A549 (cell line): ENCODE measurements around the gene CACNA1D. TPM values are rescaled to one million over a fixed set of nuclear protein-coding genes. Genes with fewer than 3 reads are reported as not detected.

ENCODE experiments used
- ATAC-seq, 2 experiments: fragments of 200-7000 bp in 1 of 2; fragments of >200 bp in 1 of 2; cut with Nextera tagmentation in 1 of 2; cut with Tn5 transposase in 1 of 2; 3 replicates each; pipeline versions ENCODE4 v1.8.0 to v1.9.1; 2018 to 2020; ENCODE audit warnings: mild to moderate bottlenecking in 1 of 2, moderate library complexity in 1 of 2
- CTCF ChIA-PET: fragments of 300-600 bp; sonication (Branson Sonifier 250); formaldehyde crosslinking; extraction: SDS; loops from one replicate; lab custom pipeline; 2021; ENCODE audit warnings: antibody characterized with exemption, inconsistent platforms; lab: Yijun Ruan, JAX
- POLR2A ChIA-PET: fragments of 350-600 bp; formaldehyde crosslinking; extraction: SDS; loops from one replicate; lab custom pipeline; 2021; ENCODE audit warnings: antibody characterized with exemption, inconsistent platforms; lab: Yijun Ruan, JAX
- DNase-seq, 2 experiments: peaks; one replicate each; pipeline versions ENCODE4 v3.0.0 to v3.0.0-alpha.2; 2011 to 2016; ENCODE audit warnings: low read depth in 1 of 2, low spot score in 1 of 2
- FAIRE-seq: peaks from 2 replicates; lab custom pipeline; 2011; peaks lifted over from hg19 to GRCh38; lab: Jason Lieb, UNC
- H3K27ac ChIP-seq, 2 experiments: fragments of >200 bp; sonication (Bioruptor Twin); formaldehyde crosslinking; 3 replicates each; pipeline ENCODE4 v1.5.1; 2016 to 2017
- H3K4me1 ChIP-seq: fragments of >200 bp; sonication (Bioruptor Twin); formaldehyde crosslinking; 3 replicates; pipeline ENCODE4 v1.6.1; 2016
- H3K4me2 ChIP-seq: fragments of >200 bp; sonication (Bioruptor Twin); formaldehyde crosslinking; 3 replicates; pipeline ENCODE4 v1.6.1; 2016
- H3K4me3 ChIP-seq: fragments of >200 bp; sonication (Bioruptor Twin); formaldehyde crosslinking; 3 replicates; pipeline ENCODE4 v1.5.1; 2016
- H3K9me3 ChIP-seq: fragments of >200 bp; sonication (Bioruptor Twin); formaldehyde crosslinking; 3 replicates; pipeline ENCODE4 v1.6.1; 2016
- CBX2 ChIP-seq: fragments of 200-600 bp; sonication (generic); IDR thresholded peaks from 2 replicates; pipeline ENCODE4 v1.6.1; 2016; ENCODE audit warnings: low read depth, mild to moderate bottlenecking, borderline replicate concordance
- EHMT2 ChIP-seq: fragments of 200-600 bp; sonication (generic); IDR thresholded peaks from 2 replicates; pipeline ENCODE4 v1.6.1; 2016; ENCODE audit warnings: antibody characterized with exemption, low read depth, mild to moderate bottlenecking, moderate library complexity
- ESRRA ChIP-seq: fragments of 150-350 bp; IDR thresholded peaks from 2 replicates; pipeline ENCODE4 v1.6.1; 2014; ENCODE audit warnings: mild to moderate bottlenecking, low read length, borderline replicate concordance
- FOSB ChIP-seq: fragments of 250-450 bp; sonication (Bioruptor Pico); IDR thresholded peaks from 2 replicates; pipeline ENCODE4 v1.5.0; 2020; ENCODE audit warnings: mild to moderate bottlenecking, moderate library complexity
- FOSL2 ChIP-seq, 2 experiments: fragments of 450-650 bp in 1 of 2; fragments of >200 bp in 1 of 2; sonication (Bioruptor Twin) in 1 of 2; formaldehyde crosslinking; IDR thresholded peaks; 2 replicates each; pipeline versions ENCODE4 v1.5.0 to v1.6.1; 2016 to 2020; ENCODE audit warnings: mild to moderate bottlenecking in 1 of 2, moderate library complexity in 1 of 2
- GATA3 ChIP-seq: IDR thresholded peaks from 2 replicates; pipeline ENCODE4 v1.6.1; 2012; ENCODE audit warnings: borderline replicate concordance
- HOXA7 ChIP-seq: fragments of 250-450 bp; sonication (Bioruptor Pico); IDR thresholded peaks from 2 replicates; pipeline ENCODE4 v1.5.0; 2020; ENCODE audit warnings: mild to moderate bottlenecking, moderate library complexity
- HOXB13 ChIP-seq: fragments of 250-450 bp; sonication (Bioruptor Pico); IDR thresholded peaks from 2 replicates; pipeline ENCODE4 v1.5.0; 2020; ENCODE audit warnings: low read depth, mild to moderate bottlenecking, moderate library complexity
- HOXB5 ChIP-seq: fragments of 250-450 bp; sonication (Bioruptor Pico); IDR thresholded peaks from 2 replicates; pipeline ENCODE4 v1.5.0; 2020; ENCODE audit warnings: mild to moderate bottlenecking, moderate library complexity
- JUN ChIP-seq, 2 experiments: fragments of >200 bp; sonication (Bioruptor Twin); formaldehyde crosslinking; IDR thresholded peaks; 2 replicates in 1 of 2; 3 replicates in 1 of 2; pipeline ENCODE4 v1.6.1; 2016 to 2017
- KDM5A ChIP-seq: fragments of 200-600 bp; sonication (generic); IDR thresholded peaks from 2 replicates; pipeline ENCODE4 v1.6.1; 2016; ENCODE audit warnings: antibody characterized with exemption, mild to moderate bottlenecking
- MAZ ChIP-seq: fragments of 150-350 bp; IDR thresholded peaks from 2 replicates; pipeline ENCODE4 v1.6.1; 2014; ENCODE audit warnings: antibody characterized with exemption, low read depth, low read length, borderline replicate concordance
- MYC ChIP-seq: IDR thresholded peaks from 2 replicates; pipeline ENCODE4 v1.6.1; 2012; ENCODE audit warnings: mild to moderate bottlenecking, inconsistent platforms, low read length, improper control_type of control experiment, borderline replicate concordance
- NFE2L2 ChIP-seq: fragments of 150-350 bp; conservative IDR thresholded peaks from 2 replicates; pipeline ENCODE4 v1.6.1; 2014; ENCODE audit warnings: low read length
- NPAS2 ChIP-seq: fragments of 250-450 bp; sonication (Bioruptor Pico); IDR thresholded peaks from 2 replicates; pipeline ENCODE4 v1.8.0; 2022; ENCODE audit warnings: mild to moderate bottlenecking, moderate library complexity, borderline replicate concordance
- RAD21 ChIP-seq, 2 experiments: fragments of >200 bp in 1 of 2; sonication (Bioruptor Twin) in 1 of 2; formaldehyde crosslinking in 1 of 2; IDR thresholded peaks in 1 of 2; conservative IDR thresholded peaks in 1 of 2; 2 replicates in 1 of 2; 3 replicates in 1 of 2; pipeline ENCODE4 v1.6.1; 2012 to 2018; ENCODE audit warnings: inconsistent platforms in 1 of 2
- RARB ChIP-seq: fragments of 250-450 bp; sonication (Bioruptor Pico); IDR thresholded peaks from 2 replicates; pipeline ENCODE4 v1.8.0; 2021; ENCODE audit warnings: mild to moderate bottlenecking, moderate library complexity
- RCOR1 ChIP-seq: fragments of 150-350 bp; IDR thresholded peaks from 2 replicates; pipeline ENCODE4 v1.6.1; 2014; ENCODE audit warnings: antibody characterized with exemption, low read length, low read depth
- RFX5 ChIP-seq: fragments of 450-650 bp; IDR thresholded peaks from 2 replicates; pipeline ENCODE4 v1.7.1; 2014; ENCODE audit warnings: antibody characterized with exemption, mild to moderate bottlenecking, moderate library complexity
- SMC3 ChIP-seq: fragments of >200 bp; sonication (Bioruptor Twin); formaldehyde crosslinking; IDR thresholded peaks from 3 replicates; pipeline ENCODE4 v1.6.1; 2018; ENCODE audit warnings: inconsistent platforms
- TP53 ChIP-seq: fragments of 250-450 bp; sonication (Bioruptor Pico); IDR thresholded peaks from 2 replicates; pipeline ENCODE4 v1.5.0; 2021; ENCODE audit warnings: mild to moderate bottlenecking, moderate library complexity
- ZC3H11A ChIP-seq: fragments of 450-650 bp; IDR thresholded peaks from 2 replicates; pipeline ENCODE4 v1.6.1; 2014; ENCODE audit warnings: antibody characterized with exemption, mild to moderate bottlenecking
- ZFP36 ChIP-seq: fragments of 450-650 bp; IDR thresholded peaks from 2 replicates; pipeline ENCODE4 v1.6.1; 2014; ENCODE audit warnings: borderline replicate concordance; ENCODE audit not compliant: partially characterized antibody
- WGBS: methylation state at CpG from one replicate; pipeline ENCODE4 v1.1.6; 2017; ENCODE audit errors: missing lambda C conversion rate; 5-methylcytosine and 5-hydroxymethylcytosine counted together
- polyA plus RNA-seq, 4 experiments: library from polyadenylated mRNA; depleted of rRNA in 3 of 4; stranded (reverse); fragments of >200 nt; fragmentation: RNase III in 1 of 4; extraction: RNeasy Plus Mini Kit Qiagen cat#74134 plus additional on column Dnase treatment in 1 of 4; gene quantifications; 2 replicates in 3 of 4; 3 replicates in 1 of 4; pipeline ENCODE4 v1.2.3, GENCODE V29; 2011 to 2017
- TF ChIP-seq, protein P1 (sequence below): IDR thresholded peaks from 2 replicates; pipeline ENCODE4 v1.6.1; 2012
- TF ChIP-seq, protein P2 (sequence below): fragments of 200-600 bp; sonication (generic); IDR thresholded peaks from 2 replicates; pipeline ENCODE4 v1.6.1; 2016; ENCODE audit warnings: antibody characterized with exemption, mild to moderate bottlenecking, moderate library complexity
- TF ChIP-seq, protein P3 (sequence below): fragments of >200 bp; sonication (Bioruptor Twin); formaldehyde crosslinking; IDR thresholded peaks from 3 replicates; pipeline ENCODE4 v1.6.1; 2016
- TF ChIP-seq, protein P4 (sequence below): IDR thresholded peaks from 2 replicates; pipeline ENCODE4 v1.6.1; 2012

CACNA1D gene
- polyA plus RNA-seq, 2 of the 4 experiments (the other 2 are of a cell fraction), result 1.1 to 10.7 TPM

DNA sequence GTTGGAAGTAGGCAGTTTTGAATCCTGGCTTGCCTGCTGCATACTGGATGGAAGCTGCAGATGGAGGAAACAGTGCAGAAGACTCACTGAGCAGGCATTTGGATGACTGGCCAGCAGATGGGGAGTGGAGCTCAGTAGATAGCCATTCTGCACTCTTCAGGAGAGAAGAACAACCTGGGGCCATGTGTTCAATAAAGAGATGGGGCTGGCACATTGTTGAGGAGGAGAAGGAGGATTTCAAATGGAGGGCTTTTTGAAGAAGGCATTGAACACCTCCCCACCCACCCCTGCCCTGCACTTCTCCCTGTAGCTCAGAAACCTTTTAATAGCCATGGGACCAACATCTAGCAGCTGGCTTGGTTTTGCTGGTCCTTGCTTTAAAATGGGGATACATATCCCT is 109.8 kb downstream of the CACNA1D start:
- ATAC-seq (no peak), FAIRE-seq (no peak), DNase-seq (no peak)
- H3K4me1 ChIP-seq, result no peaks in the 10 kb centered on the region
- TF ChIP-seq KDM5A (no peak), HOXB13 (CRISPR knock-in tag) (no peak), HOXA7 (CRISPR knock-in tag) (no peak), RARB (CRISPR knock-in tag) (no peak), MAZ (no peak), ZFP36 (no peak), RAD21 (conservative IDR thresholded peaks at IDR 0.05 in 1 of 2, IDR thresholded peaks at IDR 0.05 in 1 of 2) (no peak), EHMT2 (no peak)
- TF ChIP-seq, protein P1, sequence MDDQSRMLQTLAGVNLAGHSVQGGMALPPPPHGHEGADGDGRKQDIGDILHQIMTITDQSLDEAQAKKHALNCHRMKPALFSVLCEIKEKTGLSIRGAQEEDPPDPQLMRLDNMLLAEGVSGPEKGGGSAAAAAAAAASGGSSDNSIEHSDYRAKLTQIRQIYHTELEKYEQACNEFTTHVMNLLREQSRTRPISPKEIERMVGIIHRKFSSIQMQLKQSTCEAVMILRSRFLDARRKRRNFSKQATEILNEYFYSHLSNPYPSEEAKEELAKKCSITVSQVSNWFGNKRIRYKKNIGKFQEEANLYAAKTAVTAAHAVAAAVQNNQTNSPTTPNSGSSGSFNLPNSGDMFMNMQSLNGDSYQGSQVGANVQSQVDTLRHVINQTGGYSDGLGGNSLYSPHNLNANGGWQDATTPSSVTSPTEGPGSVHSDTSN, result no peak
- no peak overlapping the region for H3K4me3 ChIP-seq
- ChIA-PET POLR2A (no interaction called here), CTCF (no interaction called here)
- H3K27ac ChIP-seq, result no peak overlapping the region
- no peak overlapping the region for H3K4me2 ChIP-seq
- H3K9me3 ChIP-seq, result peaks cover 8% of the 10 kb centered on the region; the same call in 2 of the 3 replicates

DNA sequence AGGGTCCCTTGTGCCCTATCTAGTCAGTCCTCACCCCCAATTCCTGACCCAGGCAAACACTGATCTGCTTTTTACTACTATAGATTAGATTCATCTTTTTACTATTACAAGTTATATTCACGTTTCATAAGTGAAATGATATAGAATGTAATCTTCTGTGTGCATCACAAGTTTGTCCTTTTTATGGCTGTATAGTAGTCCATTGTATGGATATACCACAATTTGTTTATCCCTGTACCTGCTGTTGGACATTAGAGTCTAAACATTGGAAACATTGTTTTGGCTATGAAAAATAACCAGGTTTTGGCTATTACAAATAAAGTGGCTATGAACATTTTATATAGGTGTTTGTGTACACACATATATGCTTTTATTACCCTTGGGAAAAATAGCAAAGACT is 112.4 kb downstream of the CACNA1D start:
- POLR2A ChIA-PET, result no interaction called here
- H3K4me3 ChIP-seq, result no peak overlapping the region
- no peaks in the 10 kb centered on the region for H3K4me1 ChIP-seq
- CTCF ChIA-PET, result no interaction called here
- DNase-seq, result no peak
- no peak for FAIRE-seq
- WGBS, result 5% methylated on average over 1 of the region's 1 CpG
- H3K9me3 ChIP-seq, result peaks cover 8% of the 10 kb centered on the region; the same call in 2 of the 3 replicates
- H3K27ac ChIP-seq, result no peak overlapping the region
- no peak overlapping the region for H3K4me2 ChIP-seq
- TF ChIP-seq, protein P2, sequence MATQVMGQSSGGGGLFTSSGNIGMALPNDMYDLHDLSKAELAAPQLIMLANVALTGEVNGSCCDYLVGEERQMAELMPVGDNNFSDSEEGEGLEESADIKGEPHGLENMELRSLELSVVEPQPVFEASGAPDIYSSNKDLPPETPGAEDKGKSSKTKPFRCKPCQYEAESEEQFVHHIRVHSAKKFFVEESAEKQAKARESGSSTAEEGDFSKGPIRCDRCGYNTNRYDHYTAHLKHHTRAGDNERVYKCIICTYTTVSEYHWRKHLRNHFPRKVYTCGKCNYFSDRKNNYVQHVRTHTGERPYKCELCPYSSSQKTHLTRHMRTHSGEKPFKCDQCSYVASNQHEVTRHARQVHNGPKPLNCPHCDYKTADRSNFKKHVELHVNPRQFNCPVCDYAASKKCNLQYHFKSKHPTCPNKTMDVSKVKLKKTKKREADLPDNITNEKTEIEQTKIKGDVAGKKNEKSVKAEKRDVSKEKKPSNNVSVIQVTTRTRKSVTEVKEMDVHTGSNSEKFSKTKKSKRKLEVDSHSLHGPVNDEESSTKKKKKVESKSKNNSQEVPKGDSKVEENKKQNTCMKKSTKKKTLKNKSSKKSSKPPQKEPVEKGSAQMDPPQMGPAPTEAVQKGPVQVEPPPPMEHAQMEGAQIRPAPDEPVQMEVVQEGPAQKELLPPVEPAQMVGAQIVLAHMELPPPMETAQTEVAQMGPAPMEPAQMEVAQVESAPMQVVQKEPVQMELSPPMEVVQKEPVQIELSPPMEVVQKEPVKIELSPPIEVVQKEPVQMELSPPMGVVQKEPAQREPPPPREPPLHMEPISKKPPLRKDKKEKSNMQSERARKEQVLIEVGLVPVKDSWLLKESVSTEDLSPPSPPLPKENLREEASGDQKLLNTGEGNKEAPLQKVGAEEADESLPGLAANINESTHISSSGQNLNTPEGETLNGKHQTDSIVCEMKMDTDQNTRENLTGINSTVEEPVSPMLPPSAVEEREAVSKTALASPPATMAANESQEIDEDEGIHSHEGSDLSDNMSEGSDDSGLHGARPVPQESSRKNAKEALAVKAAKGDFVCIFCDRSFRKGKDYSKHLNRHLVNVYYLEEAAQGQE, result no peak
- TF ChIP-seq HOXB13 (CRISPR knock-in tag), result no peak
- TF ChIP-seq FOSL2 (IDR thresholded peaks at IDR 0.05), result no peak
- TF ChIP-seq FOSL2 (CRISPR knock-in tag; IDR thresholded peaks at IDR 0.05), result no peak
- TF ChIP-seq RAD21 (conservative IDR thresholded peaks at IDR 0.05 in 1 of 2, IDR thresholded peaks at IDR 0.05 in 1 of 2), result no peak
- no peak for ATAC-seq

DNA sequence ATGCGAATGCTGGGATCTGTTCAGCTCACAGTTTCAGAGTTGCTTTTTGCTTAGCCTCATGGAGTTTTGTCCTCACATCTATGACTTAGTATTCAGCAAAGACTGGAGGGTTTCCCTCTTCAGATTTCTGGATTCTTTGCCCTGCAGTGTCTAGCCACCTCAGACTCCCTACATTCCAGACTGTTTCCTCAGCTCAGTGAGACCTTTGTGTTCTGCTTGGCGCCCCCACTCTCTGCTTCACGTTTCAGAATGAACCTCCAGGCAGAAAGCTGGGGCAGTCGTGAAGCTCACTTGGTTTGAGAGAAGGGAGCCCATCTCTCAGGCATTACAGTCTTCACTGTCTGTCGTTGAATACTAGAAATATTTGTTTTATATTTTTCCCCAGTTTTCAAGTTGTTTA is 118.1 kb downstream of the CACNA1D start:
- 48% methylated on average over 5 of the region's 5 CpGs for WGBS
- H3K4me1 ChIP-seq, result no peaks in the 10 kb centered on the region
- TF ChIP-seq RFX5, result no peak
- TF ChIP-seq, protein P3, sequence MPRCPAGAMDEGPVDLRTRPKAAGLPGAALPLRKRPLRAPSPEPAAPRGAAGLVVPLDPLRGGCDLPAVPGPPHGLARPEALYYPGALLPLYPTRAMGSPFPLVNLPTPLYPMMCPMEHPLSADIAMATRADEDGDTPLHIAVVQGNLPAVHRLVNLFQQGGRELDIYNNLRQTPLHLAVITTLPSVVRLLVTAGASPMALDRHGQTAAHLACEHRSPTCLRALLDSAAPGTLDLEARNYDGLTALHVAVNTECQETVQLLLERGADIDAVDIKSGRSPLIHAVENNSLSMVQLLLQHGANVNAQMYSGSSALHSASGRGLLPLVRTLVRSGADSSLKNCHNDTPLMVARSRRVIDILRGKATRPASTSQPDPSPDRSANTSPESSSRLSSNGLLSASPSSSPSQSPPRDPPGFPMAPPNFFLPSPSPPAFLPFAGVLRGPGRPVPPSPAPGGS, result no peak
- no peak for TF ChIP-seq MYC
- TF ChIP-seq GATA3, result no peak
- TF ChIP-seq FOSL2 (IDR thresholded peaks at IDR 0.05), result no peak
- TF ChIP-seq FOSL2 (CRISPR knock-in tag; IDR thresholded peaks at IDR 0.05), result no peak
- TF ChIP-seq TP53, result no peak
- no peak for TF ChIP-seq RCOR1
- no peak for TF ChIP-seq JUN (IDR thresholded peaks at IDR 0.05)
- no peak for TF ChIP-seq NFE2L2
- no peak for TF ChIP-seq FOSB (CRISPR knock-in tag)
- no peak for TF ChIP-seq ZC3H11A
- TF ChIP-seq, protein P4, sequence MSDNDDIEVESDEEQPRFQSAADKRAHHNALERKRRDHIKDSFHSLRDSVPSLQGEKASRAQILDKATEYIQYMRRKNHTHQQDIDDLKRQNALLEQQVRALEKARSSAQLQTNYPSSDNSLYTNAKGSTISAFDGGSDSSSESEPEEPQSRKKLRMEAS, result no peak
- TF ChIP-seq ESRRA, result no peak
- TF ChIP-seq SMC3, result no peak
- TF ChIP-seq CBX2, result no peak
- TF ChIP-seq RAD21 (conservative IDR thresholded peaks at IDR 0.05 in 1 of 2, IDR thresholded peaks at IDR 0.05 in 1 of 2), result no peak
- no peak for TF ChIP-seq HOXB5 (CRISPR knock-in tag)
- TF ChIP-seq NPAS2, result no peak
- no peak overlapping the region for H3K4me2 ChIP-seq
- ATAC-seq (no peak), DNase-seq (no peak), FAIRE-seq (no peak)
- ChIA-PET POLR2A (no interaction called here), CTCF (no interaction called here)
- no peaks in the 10 kb centered on the region; the same call in 2 of the 3 replicates for H3K9me3 ChIP-seq
- no peak overlapping the region for H3K27ac ChIP-seq
- no peak overlapping the region for H3K4me3 ChIP-seq
